GM21447 (cell line): Measurements from ENCODE around the gene GPR142.
"Not testable (repeated sequence)": the region's sequence is repeated elsewhere in the genome, so short reads cannot be mapped to it uniquely, and the experiment has no call there.

Experiments used
- ATAC-seq: cut with Tn5 transposase; IDR thresholded peaks from one replicate; pipeline ENCODE4 v1.9.1; 2021; ENCODE audit not compliant: unreplicated experiment

Gene GPR142

GRCh38 chr17:74390680-74391653, 23.7 kb downstream of the GPR142 start:
- no peak for ATAC-seq

- ATAC-seq: no peak
Measured at GRCh38 chr17:74391771-74392170, 24.5 kb downstream of the GPR142 start.

- no peak for ATAC-seq
Measured at GRCh38 chr17:74392848-74393247, 25.5 kb downstream of the GPR142 start.

GRCh38 chr17:74393346-74393942, 26.1 kb downstream of the GPR142 start:
- ATAC-seq: no peak

GRCh38 chr17:74394275-74394950, 27.1 kb downstream of the GPR142 start:
- no peak for ATAC-seq

- no peak for ATAC-seq
Measured at GRCh38 chr17:74394977-74395376, 27.7 kb downstream of the GPR142 start.

GRCh38 chr17:74396567-74396966, 29.3 kb downstream of the GPR142 start:
- no peak for ATAC-seq

- ATAC-seq: no peak
Measured at GRCh38 chr17:74402048-74402447, 34.7 kb downstream of the GPR142 start.

DNA sequence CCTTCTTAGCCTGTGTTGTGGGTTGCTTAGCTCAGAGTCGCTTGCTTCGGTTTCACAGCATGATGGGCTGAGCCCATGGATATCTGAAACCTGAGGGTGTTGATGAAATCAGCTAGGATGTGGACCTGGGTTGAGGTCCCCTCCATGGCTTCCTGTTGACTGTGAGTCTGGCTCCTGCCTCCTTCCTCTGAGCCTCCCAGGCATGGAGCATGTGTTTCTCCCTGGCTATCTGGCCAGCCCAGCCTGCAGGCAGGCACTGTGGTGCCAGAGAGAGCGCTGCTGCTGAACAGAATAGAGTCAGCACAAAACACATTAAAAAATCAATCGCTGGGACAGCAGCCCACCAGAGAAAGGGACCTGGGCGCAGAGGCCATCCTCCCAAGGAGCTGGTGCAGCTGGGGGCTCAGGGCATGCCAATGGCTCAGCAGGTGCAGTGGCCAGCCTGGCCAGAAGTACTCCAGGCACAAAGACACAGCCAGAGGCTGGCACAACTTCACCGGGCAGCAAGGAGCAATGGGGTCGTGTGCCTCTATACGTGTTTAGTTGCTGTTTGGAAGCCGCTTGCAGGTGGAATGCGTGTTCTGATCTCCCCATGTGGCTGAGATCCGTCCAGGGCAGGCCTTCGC, 36.3 kb downstream of the GPR142 start:
- no peak for ATAC-seq

- ATAC-seq: no peak
Measured at GRCh38 chr17:74404218-74404617, 36.9 kb downstream of the GPR142 start.

GRCh38 chr17:74404789-74405188, 37.5 kb downstream of the GPR142 start:
- ATAC-seq: no peak

DNA sequence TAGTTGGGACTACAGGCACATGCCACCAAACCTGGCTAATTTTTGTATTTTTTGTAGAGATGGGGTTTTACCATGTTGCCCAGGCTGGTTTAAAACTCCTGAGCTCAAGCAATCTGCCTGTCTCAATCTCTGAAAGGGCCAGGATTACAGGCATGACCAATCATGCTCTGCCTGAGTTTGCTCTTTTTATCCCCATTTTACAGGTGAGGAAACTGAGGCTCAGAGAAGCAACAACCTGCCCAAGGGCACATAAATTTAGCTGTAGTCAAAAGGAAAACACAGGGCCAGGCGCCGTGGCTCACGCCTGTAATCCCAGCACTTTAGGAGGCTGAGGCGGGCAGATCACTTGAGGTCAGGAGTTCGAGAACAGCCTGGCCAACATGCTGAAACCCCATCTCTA, 38.0 kb downstream of the GPR142 start:
- not testable (repeated sequence) for ATAC-seq

DNA sequence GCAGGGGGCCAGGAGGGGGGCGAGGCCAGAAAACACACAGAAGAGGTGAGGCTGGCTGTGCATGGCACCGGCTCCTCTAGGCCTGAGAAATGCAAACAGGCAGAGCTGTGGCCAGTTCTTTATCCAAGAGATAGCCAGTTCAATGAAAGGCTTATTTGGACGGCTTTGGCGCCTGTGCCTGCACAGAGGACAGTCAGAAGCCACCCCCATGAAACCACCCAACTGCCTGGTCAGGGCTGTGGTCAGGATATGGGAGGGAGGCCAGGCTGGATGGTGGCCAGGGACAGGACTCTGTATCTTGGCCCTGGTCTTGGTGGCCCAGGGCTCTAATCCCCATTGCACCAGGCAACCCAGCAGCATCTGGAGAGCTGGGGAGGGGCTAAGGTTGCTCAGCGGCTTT, 40.1 kb downstream of the GPR142 start:
- no peak for ATAC-seq

- ATAC-seq: no peak
Measured at GRCh38 chr17:74408262-74408661, 41.0 kb downstream of the GPR142 start.

- no peak for ATAC-seq
Measured at GRCh38 chr17:74408815-74409214, 41.5 kb downstream of the GPR142 start.

DNA sequence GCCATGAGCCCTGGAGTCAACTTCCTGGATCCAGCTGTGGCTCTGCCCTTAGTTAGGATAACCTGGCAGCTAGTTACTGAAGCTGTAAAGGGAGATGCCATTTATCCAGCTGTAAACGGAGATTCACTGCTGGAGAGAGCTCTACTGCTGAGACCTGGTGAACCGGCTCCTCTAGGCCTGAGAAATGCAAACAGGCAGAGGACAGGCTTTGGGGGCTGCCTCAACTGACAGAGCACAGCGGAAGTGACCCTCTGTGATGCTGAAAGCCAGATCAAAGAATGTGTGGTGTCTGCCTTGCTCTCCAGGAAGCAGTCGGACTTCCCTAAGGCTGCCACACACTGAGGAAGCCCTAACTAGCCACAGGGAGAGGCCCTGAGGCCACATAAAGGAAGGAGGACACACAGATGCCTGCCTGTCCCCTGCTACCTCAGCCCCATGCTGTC, 42.7 kb downstream of the GPR142 start:
- no peak for ATAC-seq

DNA sequence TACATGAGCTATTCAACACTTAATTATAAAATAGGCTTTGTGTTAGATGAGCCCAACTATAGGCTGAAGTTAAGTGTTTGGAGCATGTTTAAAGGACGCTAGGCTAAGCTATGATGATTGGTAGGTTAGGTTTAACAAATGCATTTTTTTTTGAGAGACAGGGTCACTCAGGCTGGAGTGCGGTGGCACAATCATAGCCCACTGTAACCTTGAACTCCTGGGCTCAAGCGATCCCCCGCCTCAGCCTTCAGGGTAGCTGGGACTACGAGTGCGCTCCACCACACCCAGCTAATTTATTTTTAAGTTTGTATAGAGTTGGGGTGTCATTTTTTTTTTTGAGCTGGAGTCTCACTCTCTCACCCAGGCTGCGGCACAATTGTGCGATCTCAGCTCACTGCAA, 45.3 kb downstream of the GPR142 start:
- ATAC-seq: no peak

DNA sequence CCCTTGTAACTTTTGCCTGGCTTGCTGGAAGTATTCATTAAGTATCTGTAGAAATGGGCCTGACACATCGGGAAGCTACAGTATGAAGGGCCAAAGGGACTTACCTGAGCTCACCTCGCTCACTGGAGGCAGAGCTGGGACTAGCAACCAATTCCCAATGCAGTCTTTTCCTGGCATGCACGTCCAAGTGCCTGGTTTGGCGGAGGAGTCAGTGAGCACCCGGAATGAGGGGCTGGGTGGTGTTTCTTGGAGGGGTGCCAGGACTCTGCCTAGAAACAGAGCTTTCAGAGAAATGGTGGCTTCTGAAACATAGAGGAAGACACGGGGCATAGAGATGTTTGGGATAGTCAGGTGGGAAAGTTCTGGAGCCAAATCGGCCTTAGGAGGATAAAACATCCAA, 46.2 kb downstream of the GPR142 start:
- ATAC-seq: no peak

DNA sequence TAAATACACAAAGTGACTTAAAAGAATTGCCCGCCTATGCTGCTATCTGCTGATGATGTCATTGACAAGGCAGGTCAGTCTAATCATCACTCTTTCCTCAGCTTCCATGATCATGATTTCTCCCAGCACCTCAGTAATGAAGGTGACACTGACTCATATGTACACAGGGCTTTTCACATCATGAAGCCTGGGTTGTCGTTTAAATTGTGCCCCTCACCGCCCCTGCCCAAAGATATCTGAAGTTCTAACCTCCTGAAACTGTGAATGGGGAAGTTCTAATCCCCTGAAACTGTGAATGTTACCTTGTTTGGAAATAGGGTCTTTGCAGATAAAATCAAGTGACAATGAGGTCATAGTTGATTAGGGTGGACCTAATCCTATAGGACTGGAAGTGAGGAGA, 47.2 kb downstream of the GPR142 start:
- ATAC-seq: no peak

DNA sequence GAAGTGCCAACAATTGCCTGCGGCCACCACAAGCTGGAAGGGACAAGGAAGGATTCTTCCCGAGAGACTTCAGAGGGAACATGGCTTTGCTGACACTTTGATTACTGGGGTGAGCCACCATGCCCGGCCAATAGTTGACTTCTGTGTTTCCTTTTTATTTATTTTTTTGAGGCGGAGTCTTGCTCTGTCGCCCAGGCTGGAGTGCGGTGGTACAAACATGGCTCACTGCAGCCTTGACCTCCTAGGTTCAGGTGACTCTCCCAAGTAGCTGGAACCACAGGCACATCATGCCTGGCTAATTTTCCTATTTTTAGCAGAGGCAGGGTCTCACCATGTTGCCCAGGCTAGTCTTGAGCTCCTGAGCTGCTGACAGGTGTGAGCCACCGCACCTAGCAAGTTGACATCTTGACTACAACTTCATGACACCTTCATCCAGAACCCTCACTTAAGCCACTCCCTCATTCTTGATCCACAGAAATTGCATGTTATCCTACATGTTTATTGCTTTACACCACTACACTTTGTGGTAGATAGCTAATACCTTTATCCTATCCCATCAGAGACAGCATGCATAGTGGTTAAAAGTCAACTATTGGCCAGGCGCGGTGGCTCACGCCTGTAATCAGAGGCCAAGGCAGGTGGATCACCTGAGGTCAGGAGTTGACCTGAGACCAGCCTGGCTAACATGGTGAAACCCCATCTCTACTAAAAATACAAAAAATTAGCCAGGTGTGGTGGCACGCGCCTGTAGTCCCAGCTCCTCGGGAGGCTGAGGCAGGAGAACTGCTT, 48.5 kb downstream of the GPR142 start:
- ATAC-seq: no peak
